ENCODE data around the gene SYT1. TPM values are rescaled to one million over a fixed set of nuclear protein-coding genes. Genes with fewer than 3 reads are reported as not detected.

SYT1 gene
- total and polyA plus RNA-seq, 2 experiments from 2014 or later = 48.7 to 51.7 TPM

DNA sequence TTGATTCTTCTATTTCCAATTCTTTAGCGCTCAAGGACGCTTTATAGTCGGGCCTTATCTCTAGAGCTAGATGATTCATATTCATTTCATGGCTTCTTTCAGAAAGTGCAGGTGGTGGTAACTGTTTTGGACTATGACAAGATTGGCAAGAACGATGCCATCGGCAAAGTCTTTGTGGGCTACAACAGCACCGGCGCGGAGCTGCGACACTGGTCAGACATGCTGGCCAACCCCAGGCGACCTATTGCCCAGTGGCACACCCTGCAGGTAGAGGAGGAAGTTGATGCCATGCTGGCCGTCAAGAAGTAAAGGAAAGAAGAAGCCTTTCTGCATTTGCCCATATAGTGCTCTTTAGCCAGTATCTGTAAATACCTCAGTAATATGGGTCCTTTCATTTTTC, 584.2 kb downstream of the SYT1 start:
- Histone ChIP-seq H3K27ac (ENCODE audit: low read depth) (no peak overlapping the region), H3K36me3 (ENCODE audit: insufficient read depth) (peaks cover 10% of the 10 kb centered on the region), H4K20me1 (replicated peaks; ENCODE audit: insufficient read depth) (no peaks in the 10 kb centered on the region; the same call in 1 of the 2 replicates), H3K79me2 (replicated peaks; ENCODE audit: insufficient read depth) (no peaks in the 10 kb centered on the region), H3K9me2 (ENCODE audit: insufficient read depth) (no peaks in the 10 kb centered on the region), H3K4me1 (ENCODE audit: insufficient read depth) (peaks cover 11% of the 10 kb centered on the region), H3K27me3 (ENCODE audit: insufficient read depth) (no peaks in the 10 kb centered on the region), H3K4me3 (no peak overlapping the region), H2AFZ (no peak overlapping the region), H3F3A (replicated peaks; ENCODE audit: low read depth) (no peaks in the 10 kb centered on the region), H3K4me2 (no peak overlapping the region)
- ATAC-seq (peak; percentile 38; the same call in 1 of the 3 replicates), DNase-seq (ENCODE audit: low spot score) (peak; percentile 27)
- Mint-ChIP-seq H3K4me3 (no peak overlapping the region), H3K36me3 (ENCODE audit: low read depth) (peaks cover 9% of the 10 kb centered on the region), H3K9me3 (no peaks in the 10 kb centered on the region), H3K27me3 (ENCODE audit: insufficient read depth, low read depth, poor library complexity) (peaks cover 4% of the 10 kb centered on the region), H3K27ac (no peak overlapping the region), H3K4me1 (peaks cover 12% of the 10 kb centered on the region)
- TF ChIP-seq, protein P1, sequence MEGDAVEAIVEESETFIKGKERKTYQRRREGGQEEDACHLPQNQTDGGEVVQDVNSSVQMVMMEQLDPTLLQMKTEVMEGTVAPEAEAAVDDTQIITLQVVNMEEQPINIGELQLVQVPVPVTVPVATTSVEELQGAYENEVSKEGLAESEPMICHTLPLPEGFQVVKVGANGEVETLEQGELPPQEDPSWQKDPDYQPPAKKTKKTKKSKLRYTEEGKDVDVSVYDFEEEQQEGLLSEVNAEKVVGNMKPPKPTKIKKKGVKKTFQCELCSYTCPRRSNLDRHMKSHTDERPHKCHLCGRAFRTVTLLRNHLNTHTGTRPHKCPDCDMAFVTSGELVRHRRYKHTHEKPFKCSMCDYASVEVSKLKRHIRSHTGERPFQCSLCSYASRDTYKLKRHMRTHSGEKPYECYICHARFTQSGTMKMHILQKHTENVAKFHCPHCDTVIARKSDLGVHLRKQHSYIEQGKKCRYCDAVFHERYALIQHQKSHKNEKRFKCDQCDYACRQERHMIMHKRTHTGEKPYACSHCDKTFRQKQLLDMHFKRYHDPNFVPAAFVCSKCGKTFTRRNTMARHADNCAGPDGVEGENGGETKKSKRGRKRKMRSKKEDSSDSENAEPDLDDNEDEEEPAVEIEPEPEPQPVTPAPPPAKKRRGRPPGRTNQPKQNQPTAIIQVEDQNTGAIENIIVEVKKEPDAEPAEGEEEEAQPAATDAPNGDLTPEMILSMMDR (conservative IDR thresholded peaks at IDR 0.05; ENCODE audit: low read depth in 2 of 2) = peak; percentile 30 to 48; a peak in 3 of 4 replicates
- no peak for TF ChIP-seq JUNB (IDR thresholded peaks at IDR 0.05; ENCODE audit: unreplicated experiment)
- TF ChIP-seq, protein P2, sequence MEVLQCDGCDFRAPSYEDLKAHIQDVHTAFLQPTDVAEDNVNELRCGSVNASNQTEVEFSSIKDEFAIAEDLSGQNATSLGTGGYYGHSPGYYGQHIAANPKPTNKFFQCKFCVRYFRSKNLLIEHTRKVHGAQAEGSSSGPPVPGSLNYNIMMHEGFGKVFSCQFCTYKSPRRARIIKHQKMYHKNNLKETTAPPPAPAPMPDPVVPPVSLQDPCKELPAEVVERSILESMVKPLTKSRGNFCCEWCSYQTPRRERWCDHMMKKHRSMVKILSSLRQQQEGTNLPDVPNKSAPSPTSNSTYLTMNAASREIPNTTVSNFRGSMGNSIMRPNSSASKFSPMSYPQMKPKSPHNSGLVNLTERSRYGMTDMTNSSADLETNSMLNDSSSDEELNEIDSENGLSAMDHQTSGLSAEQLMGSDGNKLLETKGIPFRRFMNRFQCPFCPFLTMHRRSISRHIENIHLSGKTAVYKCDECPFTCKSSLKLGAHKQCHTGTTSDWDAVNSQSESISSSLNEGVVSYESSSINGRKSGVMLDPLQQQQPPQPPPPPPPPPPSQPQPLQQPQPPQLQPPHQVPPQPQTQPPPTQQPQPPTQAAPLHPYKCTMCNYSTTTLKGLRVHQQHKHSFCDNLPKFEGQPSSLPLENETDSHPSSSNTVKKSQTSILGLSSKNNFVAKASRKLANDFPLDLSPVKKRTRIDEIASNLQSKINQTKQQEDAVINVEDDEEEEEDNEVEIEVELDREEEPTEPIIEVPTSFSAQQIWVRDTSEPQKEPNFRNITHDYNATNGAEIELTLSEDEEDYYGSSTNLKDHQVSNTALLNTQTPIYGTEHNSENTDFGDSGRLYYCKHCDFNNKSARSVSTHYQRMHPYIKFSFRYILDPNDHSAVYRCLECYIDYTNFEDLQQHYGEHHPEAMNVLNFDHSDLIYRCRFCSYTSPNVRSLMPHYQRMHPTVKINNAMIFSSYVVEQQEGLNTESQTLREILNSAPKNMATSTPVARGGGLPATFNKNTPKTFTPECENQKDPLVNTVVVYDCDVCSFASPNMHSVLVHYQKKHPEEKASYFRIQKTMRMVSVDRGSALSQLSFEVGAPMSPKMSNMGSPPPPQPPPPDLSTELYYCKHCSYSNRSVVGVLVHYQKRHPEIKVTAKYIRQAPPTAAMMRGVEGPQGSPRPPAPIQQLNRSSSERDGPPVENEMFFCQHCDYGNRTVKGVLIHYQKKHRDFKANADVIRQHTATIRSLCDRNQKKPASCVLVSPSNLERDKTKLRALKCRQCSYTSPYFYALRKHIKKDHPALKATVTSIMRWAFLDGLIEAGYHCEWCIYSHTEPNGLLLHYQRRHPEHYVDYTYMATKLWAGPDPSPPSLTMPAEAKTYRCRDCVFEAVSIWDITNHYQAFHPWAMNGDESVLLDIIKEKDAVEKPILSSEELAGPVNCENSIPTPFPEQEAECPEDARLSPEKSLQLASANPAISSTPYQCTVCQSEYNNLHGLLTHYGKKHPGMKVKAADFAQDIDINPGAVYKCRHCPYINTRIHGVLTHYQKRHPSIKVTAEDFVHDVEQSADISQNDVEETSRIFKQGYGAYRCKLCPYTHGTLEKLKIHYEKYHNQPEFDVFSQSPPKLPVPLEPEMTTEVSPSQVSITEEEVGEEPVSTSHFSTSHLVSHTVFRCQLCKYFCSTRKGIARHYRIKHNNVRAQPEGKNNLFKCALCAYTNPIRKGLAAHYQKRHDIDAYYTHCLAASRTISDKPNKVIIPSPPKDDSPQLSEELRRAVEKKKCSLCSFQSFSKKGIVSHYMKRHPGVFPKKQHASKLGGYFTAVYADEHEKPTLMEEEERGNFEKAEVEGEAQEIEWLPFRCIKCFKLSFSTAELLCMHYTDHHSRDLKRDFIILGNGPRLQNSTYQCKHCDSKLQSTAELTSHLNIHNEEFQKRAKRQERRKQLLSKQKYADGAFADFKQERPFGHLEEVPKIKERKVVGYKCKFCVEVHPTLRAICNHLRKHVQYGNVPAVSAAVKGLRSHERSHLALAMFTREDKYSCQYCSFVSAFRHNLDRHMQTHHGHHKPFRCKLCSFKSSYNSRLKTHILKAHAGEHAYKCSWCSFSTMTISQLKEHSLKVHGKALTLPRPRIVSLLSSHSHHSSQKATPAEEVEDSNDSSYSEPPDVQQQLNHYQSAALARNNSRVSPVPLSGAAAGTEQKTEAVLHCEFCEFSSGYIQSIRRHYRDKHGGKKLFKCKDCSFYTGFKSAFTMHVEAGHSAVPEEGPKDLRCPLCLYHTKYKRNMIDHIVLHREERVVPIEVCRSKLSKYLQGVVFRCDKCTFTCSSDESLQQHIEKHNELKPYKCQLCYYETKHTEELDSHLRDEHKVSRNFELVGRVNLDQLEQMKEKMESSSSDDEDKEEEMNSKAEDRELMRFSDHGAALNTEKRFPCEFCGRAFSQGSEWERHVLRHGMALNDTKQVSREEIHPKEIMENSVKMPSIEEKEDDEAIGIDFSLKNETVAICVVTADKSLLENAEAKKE (CRISPR knock-in tag; IDR thresholded peaks at IDR 0.05) = no peak
- no peak for TF ChIP-seq EZH2 (IDR thresholded peaks at IDR 0.05; ENCODE audit: low read depth, unreplicated experiment)
